Measurements from ENCODE around the gene MAFG.

MAFG gene

GRCh38 chr17:81927653-81928543 lies at the start of gene MAFG:
TSS of gene MAFG (minus strand) at chr17:81927735. CDS start at chr17:81923185, 4,550 bp downstream.
- DNase-seq = peak; percentile 93

DNA sequence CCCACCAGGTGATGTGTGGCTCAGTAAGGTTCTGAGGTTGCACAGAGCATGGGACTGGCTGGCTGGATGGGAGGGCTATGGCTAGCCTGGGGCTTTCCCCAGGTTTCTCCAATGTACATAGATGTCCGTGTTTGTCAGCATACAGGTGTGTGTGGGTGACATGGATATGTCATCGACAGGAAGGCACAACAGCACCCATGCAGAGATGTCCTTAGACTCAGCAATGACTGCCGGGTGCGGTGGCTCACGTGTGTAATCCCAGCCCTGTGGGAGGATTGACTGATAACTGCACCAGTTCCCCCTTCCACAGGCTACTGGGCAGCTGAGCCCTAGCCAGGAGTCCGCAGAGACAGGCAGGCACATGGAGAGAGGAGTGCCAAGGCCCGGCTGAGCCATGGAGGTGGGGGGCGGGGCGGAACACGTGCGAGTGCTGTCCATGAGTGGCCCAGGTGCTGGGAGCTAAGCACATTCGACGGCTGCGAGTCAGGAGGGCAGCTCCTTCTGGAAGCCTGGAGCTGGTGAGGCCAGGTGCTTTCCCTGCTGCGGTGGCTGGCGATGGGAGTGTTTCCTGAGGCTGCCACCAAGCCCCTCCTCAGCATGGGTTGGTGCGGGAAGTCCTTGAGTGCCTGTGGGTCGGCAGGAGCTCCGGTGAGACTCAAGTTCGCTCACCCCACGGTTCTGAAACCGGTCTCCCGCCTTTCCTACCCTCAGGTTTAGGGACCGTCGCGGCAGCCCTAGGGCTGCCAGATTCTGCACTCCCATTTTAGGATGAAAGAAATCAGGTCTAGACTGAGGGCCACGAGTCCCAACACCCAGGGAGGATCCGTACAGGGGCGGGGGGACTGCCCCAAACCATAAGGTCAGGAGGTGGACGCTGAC lies 49.0 kb upstream of the MAFG start:
- DNase-seq = peak; percentile 38

GRCh38 chr17:81973432-81973831 lies 45.9 kb upstream of the MAFG start:
- DNase-seq = no peak

DNA sequence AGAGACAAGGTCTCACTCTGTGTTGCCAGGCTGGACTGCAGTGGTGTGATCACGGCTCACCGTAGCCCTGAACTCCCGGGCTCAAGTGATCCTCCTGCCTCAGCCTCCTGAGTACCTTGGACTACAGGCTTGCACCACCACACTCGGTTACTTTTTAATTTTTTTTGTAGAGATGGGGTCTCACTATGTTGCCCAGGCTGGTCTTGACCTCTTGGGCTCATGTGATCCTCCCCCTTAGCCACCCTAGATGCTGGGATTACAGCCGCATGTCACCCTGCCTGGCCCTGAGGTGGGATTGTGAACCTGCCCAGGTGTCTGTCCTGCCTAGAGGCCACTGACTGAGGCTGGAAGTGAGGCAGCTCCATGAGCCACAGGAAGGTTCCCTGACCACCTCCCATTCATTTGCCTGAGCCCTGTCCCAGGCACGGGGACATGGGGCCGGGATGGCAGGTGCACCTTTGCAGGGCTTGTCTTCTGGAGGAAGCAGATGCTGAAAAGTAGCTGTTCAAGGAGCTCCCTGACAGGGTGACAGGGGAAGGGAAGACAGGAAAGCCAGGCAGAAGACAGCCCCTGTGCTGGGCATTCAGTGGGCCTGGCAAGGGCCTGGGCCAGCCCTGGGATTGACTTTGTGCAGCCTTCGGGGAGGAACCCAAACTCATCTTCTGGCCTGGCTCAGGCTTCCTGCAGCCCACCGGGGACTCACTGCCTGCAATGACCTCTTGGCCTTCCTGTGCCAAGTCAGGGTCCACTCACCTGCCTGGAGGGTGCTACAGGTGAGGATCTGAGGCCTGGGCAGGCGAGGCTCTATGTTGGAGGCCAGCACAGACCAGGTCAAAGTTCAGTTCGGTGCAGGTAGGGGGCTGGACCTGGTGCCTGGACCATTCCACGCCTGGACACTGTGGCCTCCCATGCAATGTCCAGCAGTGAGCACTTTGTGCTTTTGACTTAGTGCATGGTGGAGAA lies 41.6 kb upstream of the MAFG start:
- DNase-seq = no peak

- DNase-seq = no peak
Observed at GRCh38 chr17:81968396-81968745, 40.8 kb upstream of the MAFG start.

DNA sequence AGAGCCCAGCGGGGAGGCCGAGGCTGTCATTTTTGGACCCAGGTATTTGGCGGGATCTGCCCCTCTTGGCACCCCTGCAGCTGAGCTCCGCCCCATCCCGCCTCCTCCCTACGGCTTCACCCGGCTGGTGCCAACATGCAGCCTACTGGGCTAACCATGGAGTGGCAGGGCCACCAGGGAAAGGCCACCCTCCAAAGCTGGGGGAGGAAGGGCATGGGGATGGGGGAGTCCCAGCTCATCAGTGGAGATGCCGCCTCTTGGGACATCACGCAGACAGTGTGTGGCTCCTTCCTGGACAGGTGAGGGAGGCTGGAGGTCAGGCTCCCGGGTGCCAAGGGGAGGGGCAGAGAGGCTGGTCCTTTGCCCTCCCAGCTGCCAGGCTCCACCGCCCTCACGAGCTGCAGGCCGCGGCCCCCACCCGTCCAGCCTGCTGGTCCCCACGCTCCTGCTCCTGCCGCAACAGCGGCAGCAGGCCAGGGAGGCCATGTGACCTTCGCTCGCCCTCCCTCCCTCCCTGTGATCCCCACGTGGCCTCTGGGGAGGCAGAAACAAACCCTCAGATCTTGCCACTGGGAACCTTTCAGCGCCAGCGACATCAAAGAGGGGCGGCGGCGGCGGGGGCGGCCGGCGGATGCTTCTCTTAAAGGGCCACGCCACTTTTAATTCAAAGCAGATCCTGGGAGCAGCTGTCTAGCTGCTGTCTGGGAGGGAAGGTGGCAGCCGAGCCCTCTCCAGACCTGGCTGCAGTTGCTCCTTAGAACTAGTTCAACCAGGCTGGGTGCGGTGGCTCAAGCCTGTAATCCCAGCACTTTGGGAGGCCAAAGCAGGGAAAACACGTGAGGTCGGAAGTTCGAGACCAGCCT lies 40.2 kb upstream of the MAFG start:
- peak; percentile 83 for DNase-seq

GRCh38 chr17:81967244-81967532 lies 39.7 kb upstream of the MAFG start:
- no peak for DNase-seq

GRCh38 chr17:81966343-81967243 lies 39.1 kb upstream of the MAFG start:
- DNase-seq = no peak

DNA sequence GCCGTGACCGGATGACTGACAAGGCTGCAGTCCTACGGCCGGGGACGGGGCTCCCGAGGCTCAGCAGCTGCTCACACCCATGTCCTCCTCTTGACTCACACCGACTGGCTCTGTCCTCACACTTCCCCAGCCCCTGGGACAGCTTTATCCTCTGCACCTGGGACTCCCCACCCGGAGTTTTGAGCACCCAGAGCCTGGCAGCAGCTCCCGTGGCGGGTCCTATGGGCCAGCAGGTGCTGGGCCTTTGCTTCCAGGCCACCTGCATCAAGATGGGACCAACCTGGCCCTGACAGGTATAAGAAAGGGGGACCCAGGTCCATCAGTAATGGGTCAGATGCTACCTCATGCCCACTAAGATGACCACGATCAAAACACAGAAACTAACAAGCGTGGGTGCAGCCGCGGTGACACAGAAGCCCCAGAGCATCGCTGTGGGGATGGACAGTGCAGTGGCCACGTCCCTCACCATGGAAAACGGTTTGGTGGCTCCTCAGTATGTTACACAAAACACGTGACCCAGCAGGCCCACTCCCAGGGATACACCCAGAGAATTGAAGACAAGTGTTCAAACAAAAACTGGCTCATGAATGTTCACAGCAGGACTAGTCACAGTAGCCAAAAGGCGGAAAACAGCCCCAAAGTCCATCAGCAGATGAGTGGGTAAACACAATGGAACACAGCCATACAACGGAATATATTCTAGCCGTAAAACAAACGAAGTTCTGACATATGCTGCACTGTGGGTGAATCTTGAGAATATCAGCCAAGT lies 36.7 kb upstream of the MAFG start:
- DNase-seq = no peak

GRCh38 chr17:81962499-81963441 lies 35.2 kb upstream of the MAFG start:
- no peak for DNase-seq

- DNase-seq = no peak
Observed at GRCh38 chr17:81961521-81962498, 34.3 kb upstream of the MAFG start.

GRCh38 chr17:81961087-81961511 lies 33.6 kb upstream of the MAFG start, which contains the start of gene NOTUM:
TSS of gene NOTUM (minus strand) at chr17:81961187. CDS start at chr17:81960909, 278 bp downstream.
- DNase-seq = peak; percentile 13

DNA sequence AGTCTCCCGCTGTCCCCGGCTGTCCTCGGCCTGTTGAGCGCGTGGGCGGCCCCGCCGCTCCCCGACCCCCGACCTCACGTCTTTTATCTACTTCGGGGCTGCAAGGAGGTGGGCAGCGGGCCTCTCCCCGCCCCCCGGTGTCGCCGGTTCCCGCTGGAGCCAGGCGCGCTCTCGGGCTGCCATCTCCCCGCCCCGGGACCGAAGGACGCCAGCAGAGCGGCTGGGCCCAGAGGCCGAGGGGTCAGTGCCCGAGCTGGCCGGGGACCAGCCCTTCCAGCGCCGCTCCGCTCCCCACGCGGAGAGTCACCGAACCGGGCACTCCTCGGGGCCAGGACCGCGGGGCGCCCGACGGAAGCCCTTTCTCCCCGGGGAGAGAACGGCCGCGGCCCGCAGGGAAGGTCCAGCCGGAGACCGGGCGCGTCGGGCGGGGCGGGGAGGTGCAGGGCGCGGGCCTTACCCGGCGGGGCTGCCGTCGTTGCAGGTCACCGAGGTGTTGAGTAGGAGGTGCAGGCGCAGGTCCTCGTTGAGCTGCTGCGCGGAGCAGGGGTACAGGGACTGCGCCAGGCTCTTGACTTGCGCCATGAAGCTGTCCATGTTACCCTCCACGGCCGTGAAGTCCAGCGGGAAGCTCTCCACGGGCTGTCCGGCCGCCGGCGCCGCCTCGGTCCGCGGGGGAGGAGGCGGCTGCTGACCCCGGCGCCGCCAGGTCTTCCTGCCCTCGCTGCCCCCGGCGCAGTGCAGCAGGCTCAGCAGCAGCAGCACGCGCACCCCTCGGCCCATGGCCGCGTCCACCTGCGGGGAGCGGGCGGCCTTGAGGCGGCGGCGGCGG lies 32.8 kb upstream of the MAFG start:
- no peak for DNase-seq

DNA sequence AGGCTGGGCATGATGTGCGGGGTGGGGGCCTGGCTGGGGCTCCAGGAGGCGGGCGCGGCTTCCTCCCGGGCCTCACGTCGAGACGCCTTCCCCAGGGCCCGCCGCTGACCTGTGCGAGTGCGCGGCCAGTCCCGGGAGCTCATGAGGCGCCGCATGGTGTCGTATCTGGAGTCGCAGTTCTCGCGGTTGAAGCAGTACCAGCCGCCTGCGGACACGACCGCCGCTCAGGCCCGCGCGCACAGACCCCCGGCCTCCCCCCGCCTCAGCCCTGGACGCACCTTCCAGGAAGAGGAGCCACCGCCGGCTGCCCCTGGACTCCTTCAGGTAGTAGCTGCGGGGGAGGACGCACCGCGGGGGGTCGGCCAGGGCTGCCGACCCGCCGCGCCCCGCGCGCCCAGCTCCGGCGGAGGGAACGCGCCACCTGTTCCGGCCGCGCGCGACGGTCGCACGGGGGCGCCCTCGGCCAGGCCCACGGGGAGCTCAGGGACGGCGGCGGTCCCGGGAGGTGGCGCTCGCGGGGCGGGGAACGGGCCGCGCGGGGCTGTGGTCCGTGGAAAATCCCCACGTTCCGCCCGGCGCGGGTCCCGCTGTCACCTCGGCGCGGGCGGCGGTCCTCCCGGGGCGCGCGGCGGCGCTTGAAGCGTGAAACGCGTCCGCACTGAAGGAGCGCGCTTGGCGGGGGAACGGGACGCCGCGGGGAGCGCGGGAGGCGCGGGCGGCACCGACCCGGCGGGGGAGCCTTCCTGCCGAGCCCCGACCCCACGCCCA lies 32.0 kb upstream of the MAFG start:
- peak; percentile 9 for DNase-seq

DNA sequence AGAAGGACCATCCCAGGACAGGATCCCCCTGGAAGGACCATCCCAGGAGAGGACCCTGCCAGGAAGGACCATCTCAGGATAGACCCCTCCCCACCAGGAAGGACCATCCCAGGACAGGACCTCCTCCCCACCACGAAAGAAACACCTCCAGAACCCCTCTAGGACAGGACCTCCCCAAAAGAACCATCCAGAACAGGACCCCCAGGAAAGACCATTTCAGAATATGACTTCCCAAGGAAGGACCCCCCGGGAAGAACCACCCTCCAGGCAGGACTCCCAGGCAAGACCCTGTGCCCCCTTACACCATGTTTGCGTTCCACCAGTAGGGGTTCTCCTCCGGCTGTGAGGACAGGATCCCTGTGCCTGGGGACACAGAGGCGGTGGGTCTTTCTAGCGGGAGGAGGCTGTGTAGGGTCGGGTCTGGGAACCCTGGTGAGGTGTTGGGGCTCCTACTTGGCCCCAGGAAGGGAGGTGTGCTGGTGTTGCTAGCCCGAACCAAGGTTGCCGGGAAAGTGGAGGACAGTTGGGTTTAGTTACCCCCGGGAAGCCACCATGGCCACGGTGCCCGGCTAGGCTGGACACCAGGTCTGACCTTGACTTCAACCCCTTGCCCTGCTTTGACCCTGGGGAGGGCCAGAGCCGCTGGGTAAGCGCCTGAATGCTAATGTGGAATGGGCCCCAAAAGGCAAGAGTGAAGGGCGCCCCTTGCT lies 31.3 kb upstream of the MAFG start:
- DNase-seq = no peak
